MM.1S (cell line): Measurements from ENCODE around the gene DHRS2.

Experiments used
- CTCF ChIP-seq: fragments of 300-600 bp; sonication (generic); IDR thresholded peaks from 2 replicates; pipeline ENCODE4 v1.5.1; 2016; ENCODE audit warnings: antibody characterized with exemption, low read length, mixed read lengths
- EZH2 ChIP-seq: fragments of 300-600 bp; sonication (generic); optimal IDR thresholded peaks from 2 replicates; pipeline ENCODE3; 2017; ENCODE audit warnings: low read depth, mild to moderate bottlenecking, antibody characterized with exemption, low read length, mixed read lengths

GRCh38 chr14:23661542-23661941 is 25.4 kb downstream of the DHRS2 start:
- TF ChIP-seq CTCF (no peak), EZH2 (no peak)
